ENCODE measurements around the gene BEND4. TPM values are rescaled to one million over a fixed set of nuclear protein-coding genes. Genes with fewer than 3 reads are reported as not detected.

BEND4 gene
- total and polyA plus RNA-seq, 9 donors = 0.11 to 0.65 (median 0.26) TPM

DNA sequence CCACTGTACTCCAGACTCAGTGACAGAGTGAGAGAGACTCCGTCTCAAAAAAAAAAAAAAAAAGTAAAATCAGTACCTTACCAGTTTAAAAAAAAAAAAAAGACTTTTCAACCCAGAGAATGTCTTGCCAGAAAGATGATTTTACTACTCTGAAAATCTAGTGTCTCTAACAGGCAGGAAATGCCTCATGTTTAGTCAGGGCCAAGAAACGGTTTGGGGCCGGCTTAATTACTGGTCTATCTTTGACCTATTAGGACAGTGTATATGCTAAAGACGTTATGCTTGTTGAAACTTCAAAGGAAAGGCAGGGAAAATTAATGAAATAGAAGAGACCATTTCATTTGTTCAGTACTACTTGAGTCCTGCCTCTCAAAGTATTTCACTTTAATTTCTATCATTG is 9.9 kb downstream of the BEND4 start:
- H3K4me3 ChIP-seq = no peak overlapping the region
- no peaks in the 10 kb centered on the region for H3K4me1 ChIP-seq (ENCODE audit: insufficient read depth)
- TF ChIP-seq EP300 (IDR thresholded peaks at IDR 0.05) = no peak
- no peak for TF ChIP-seq POLR2A (IDR thresholded peaks at IDR 0.05)
- TF ChIP-seq, protein P1, sequence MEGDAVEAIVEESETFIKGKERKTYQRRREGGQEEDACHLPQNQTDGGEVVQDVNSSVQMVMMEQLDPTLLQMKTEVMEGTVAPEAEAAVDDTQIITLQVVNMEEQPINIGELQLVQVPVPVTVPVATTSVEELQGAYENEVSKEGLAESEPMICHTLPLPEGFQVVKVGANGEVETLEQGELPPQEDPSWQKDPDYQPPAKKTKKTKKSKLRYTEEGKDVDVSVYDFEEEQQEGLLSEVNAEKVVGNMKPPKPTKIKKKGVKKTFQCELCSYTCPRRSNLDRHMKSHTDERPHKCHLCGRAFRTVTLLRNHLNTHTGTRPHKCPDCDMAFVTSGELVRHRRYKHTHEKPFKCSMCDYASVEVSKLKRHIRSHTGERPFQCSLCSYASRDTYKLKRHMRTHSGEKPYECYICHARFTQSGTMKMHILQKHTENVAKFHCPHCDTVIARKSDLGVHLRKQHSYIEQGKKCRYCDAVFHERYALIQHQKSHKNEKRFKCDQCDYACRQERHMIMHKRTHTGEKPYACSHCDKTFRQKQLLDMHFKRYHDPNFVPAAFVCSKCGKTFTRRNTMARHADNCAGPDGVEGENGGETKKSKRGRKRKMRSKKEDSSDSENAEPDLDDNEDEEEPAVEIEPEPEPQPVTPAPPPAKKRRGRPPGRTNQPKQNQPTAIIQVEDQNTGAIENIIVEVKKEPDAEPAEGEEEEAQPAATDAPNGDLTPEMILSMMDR (IDR thresholded peaks at IDR 0.05) = no peak
- no peaks in the 10 kb centered on the region for H3K36me3 ChIP-seq
- WGBS, 3 donors = 34 to 37% (median 37%) methylated on average over 4 of the region's 4 CpGs
- intact Hi-C loops (cut with DNase I) = no loop called here
- DNase-seq = no peak
- H3K9me3 ChIP-seq = no peaks in the 10 kb centered on the region
- no peak overlapping the region for H3K27ac ChIP-seq
- H3K27me3 ChIP-seq = no peaks in the 10 kb centered on the region

GRCh38 chr4:42136371-42136770 is 16.1 kb downstream of the BEND4 start:
- 48 to 74% (median 56%) methylated on average over 3 of the region's 3 CpGs for WGBS, 3 donors
- Histone ChIP-seq H3K27ac (no peak overlapping the region), H3K4me1 (ENCODE audit: insufficient read depth) (no peaks in the 10 kb centered on the region), H3K9me3 (no peaks in the 10 kb centered on the region), H3K27me3 (no peaks in the 10 kb centered on the region), H3K36me3 (no peaks in the 10 kb centered on the region), H3K4me3 (no peak overlapping the region)
- no peak for DNase-seq
- intact Hi-C loops (cut with DNase I) = no loop called here
- TF ChIP-seq, protein P1 (IDR thresholded peaks at IDR 0.05) = no peak
- TF ChIP-seq EP300 (IDR thresholded peaks at IDR 0.05) (no peak), POLR2A (IDR thresholded peaks at IDR 0.05) (no peak)

DNA sequence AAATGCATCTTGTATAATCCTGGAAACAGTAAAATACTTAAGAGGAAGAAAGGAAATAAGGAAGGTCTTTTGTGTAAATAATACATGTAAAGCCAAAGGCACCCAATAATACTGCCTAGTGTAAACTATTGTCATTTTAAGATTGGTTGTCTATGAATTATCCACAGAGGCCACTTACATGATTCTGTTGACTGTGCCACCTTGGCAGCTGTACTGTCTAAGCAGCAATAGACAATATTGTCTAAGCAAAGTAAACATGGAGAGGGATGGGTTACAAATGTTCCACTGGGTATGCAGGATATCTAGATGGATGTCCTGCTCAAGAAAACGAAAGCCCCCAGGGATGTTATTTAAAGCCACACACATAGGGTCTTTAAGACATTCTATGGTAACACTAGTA is 19.4 kb downstream of the BEND4 start:
- WGBS, 3 donors = 56 to 61% (median 61%) methylated on average over 1 of the region's 1 CpG
- Histone ChIP-seq H3K27ac (no peak overlapping the region), H3K27me3 (no peaks in the 10 kb centered on the region), H3K4me3 (no peak overlapping the region), H3K36me3 (no peaks in the 10 kb centered on the region), H3K9me3 (no peaks in the 10 kb centered on the region), H3K4me1 (ENCODE audit: insufficient read depth) (no peaks in the 10 kb centered on the region)
- no peak for DNase-seq
- intact Hi-C loops (cut with DNase I) = no loop called here
- no peak for TF ChIP-seq EP300 (IDR thresholded peaks at IDR 0.05)

DNA sequence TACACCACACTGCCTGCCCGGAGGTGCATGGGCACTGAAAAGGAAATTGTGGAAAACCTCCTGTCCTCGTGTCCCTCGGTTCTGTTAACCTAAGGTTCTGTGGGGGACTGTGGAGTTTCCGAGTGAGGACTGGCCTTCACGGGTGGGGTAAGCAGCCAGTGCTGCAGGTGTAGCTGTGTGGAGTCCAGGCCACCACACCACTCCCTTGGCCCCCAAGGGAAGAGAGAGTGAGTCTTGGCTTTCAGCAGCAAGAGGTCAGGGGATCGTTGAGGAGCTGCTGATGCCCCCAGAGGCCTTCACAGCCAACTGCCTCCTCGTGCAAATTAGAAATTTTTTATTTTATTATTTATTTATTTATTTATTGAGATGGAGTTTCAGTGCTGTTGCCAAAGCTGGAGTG is 20.4 kb downstream of the BEND4 start:
- Histone ChIP-seq H3K4me3 (no peak overlapping the region), H3K27me3 (no peaks in the 10 kb centered on the region), H3K9me3 (no peaks in the 10 kb centered on the region), H3K27ac (no peak overlapping the region), H3K4me1 (ENCODE audit: insufficient read depth) (no peaks in the 10 kb centered on the region), H3K36me3 (no peaks in the 10 kb centered on the region)
- no peak for TF ChIP-seq EP300 (IDR thresholded peaks at IDR 0.05)
- no peak for TF ChIP-seq POLR2A (IDR thresholded peaks at IDR 0.05)
- TF ChIP-seq, protein P1 (IDR thresholded peaks at IDR 0.05) = no peak
- intact Hi-C loops (cut with DNase I) = no loop called here
- WGBS, 3 donors = 80 to 83% (median 82%) methylated on average over 7 of the region's 7 CpGs
- DNase-seq = no peak

GRCh38 chr4:42123071-42123644 is 29.3 kb downstream of the BEND4 start:
- Histone ChIP-seq H3K36me3 (no peaks in the 10 kb centered on the region), H3K4me3 (no peak overlapping the region), H3K4me1 (ENCODE audit: insufficient read depth) (no peaks in the 10 kb centered on the region), H3K27me3 (no peaks in the 10 kb centered on the region), H3K27ac (no peak overlapping the region), H3K9me3 (no peaks in the 10 kb centered on the region)
- WGBS, 3 donors = 88% methylated on average over 2 of the region's 2 CpGs
- intact Hi-C loops (cut with DNase I) = no loop called here
- TF ChIP-seq POLR2A (IDR thresholded peaks at IDR 0.05) (no peak), EP300 (IDR thresholded peaks at IDR 0.05) (no peak)
- TF ChIP-seq, protein P1 (IDR thresholded peaks at IDR 0.05) = no peak
- no peak for DNase-seq
